HG02884 (cell line): ENCODE data around the gene LRRC71.
"Not testable (repeated sequence)": the region's sequence is repeated elsewhere in the genome, so short reads cannot be mapped to it uniquely, and the experiment has no call there.

ENCODE experiments used
- ATAC-seq: cut with Tn5 transposase; IDR thresholded peaks from one replicate; pipeline ENCODE4 v1.9.1; 2021; ENCODE audit warnings: mild to moderate bottlenecking, moderate library complexity; ENCODE audit not compliant: unreplicated experiment

LRRC71 gene

DNA sequence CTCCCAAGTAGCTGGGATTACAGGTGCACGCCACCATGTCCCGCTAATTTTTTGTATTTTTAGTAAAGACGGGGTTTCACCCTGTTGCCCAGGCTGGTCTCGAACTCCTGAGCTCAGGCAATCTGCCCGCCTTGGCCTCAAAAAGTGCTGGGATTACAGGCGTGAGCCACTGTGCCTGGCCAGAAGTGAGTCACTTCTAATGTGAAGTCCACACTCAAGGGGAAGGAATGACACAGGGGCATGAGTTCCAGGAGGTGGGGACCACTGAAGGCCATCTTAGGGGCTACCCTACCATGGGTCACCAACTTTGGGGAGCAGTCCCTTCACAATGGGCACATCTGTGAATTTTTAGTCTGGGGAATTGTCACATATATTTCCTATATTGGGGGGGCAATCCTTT is 6.3 kb downstream of the LRRC71 start:
- not testable (repeated sequence) for ATAC-seq

DNA sequence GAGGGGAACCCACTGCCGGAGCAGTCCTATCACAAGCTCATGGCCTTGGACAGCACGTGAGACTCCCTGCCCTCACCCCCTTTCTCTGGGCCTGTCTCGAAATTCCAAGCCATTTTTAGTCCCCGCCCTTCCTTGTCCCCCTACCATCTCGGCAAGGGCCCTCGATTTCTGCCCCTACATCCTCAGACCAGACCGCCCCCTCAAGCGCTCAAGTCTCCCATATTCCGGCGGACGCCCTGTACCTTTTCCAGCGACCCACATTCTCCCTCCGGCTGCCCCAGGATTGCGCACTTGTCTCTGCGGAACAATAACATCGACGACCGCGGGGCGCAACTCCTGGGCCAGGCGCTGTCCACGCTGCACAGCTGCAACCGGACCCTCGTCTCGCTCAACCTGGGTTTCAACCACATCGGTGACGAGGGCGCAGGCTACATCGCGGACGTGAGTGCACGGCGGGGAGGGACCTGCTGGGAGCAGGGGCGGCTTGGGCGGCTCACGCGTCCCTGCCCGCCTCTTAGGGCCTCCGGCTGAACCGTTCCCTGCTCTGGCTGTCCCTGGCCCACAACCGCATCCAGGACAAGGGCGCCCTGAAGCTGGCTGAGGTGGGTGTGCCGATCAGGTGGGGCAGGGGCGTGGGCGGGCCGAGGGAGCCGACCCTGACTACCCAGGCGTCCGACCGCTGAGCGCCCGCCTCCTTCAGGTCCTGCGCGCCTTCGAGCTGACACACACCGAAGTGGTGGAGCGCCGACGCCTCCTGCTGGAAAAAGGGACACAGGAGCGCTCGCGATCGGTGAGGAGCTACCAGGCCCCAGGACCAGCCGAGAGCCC is 7.0 kb downstream of the LRRC71 start:
- no peak for ATAC-seq

DNA sequence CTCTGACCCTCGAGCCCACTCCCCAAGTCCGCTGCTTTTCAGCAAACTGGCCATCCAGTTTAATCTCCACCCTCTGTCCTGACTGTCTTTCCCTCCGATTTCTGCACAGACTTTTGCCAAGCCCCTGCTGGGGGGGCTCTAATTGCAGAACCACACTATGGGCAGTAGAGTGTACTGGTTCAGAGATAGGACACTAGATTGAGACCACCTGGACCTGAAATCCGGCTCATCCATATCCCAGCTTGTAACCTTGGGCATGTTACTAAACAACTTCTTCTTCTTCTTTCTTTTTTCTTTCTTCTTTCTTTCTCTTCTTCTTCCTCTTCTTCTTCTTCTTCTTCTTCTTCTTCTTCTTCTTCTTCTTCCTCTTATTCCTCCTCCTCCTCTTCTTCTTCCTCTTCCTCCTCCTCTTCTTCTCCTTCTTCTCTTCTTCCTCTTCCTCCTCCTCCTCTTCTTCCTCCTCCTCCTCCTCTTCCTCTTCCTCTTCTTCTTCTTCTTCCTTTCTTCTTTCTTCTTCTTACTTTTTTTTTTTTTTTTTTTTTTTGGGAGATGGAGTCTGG is 7.7 kb downstream of the LRRC71 start:
- no peak for ATAC-seq

DNA sequence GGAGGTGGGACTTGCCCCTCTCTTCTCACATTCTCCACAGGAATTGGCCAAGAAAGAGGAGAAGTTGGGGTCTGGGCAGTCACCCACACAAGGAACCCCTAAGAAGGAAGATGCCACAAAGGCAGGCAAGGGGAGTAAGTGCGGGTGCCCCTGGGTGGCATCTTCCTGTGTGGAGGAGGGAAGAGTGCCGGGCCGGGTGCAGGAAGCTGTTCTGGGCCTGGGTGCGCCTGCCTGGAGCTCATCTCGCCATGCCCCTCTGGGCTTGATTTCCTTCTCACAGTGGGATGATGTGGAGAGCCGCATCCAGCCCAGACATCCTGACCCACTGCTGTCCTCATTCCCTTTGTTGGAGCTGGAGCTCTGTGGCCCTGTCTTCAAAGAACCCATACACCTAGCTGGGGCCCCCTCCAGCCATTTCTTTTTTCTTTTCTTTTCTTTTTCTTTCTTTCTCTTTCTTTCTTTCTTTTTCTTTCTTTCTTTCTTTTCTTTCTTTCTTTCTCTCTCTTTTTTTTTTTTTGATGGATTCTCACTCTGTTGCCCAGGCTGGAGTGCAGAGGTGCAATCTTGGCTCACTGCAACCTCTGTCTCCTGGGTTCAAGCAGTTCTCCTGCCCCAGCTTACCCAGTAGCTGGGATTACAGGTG is 9.3 kb downstream of the LRRC71 start:
- no peak for ATAC-seq

DNA sequence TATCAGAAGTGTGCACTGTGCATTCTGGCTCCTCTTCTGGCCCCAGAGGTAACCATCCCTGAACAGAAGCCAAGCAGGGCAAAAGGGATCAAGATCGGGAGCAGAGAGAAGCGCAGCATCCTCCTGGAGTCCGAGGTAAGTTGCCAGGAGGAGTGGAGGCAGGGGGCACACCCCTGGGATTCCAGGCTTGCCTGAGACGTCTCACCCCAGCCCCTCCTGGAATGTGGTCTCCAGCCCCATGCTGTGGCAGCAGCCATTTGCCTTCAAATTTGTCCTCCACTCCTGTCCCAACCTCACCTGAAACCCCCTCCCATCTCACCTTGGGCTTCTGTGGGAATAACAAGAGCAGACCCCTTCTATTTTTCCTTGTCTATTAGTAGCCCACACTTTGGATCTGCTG is 10.1 kb downstream of the LRRC71 start:
- no peak for ATAC-seq

DNA sequence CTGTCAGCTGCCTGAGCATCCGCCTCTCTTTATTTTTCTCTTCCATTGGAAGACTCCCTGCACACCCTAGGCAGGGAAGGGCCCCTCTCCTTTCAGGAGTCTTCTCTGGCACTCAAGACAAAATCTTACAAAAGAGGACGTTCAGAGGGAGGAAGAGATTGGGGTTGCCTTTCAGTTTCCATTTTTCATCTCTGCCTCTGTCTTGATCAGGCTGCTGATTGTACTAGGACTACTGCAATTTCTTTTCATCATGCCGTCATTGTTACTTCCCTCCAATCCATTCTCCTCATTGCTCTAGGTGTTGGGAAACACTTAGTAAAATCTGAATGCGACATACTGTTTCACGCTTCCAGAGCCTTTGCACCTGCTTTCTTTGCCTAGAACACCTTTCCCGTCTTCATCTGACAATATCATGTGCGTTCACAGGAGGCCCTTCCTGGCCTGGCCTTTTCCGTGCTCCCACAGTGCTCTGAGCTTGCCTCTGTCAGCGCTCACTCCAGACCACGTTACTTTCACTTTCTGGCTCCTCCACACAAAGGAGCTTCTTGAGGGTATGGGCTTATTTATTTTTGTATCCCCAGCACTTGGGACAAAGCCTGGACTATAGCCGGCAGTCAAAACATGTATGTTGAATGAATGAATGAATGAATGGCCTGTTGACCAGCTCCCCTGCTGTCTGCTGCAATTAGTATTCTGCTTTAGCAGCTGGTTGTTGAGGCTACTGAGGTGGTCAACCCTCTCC is 10.9 kb downstream of the LRRC71 start:
- ATAC-seq = no peak

DNA sequence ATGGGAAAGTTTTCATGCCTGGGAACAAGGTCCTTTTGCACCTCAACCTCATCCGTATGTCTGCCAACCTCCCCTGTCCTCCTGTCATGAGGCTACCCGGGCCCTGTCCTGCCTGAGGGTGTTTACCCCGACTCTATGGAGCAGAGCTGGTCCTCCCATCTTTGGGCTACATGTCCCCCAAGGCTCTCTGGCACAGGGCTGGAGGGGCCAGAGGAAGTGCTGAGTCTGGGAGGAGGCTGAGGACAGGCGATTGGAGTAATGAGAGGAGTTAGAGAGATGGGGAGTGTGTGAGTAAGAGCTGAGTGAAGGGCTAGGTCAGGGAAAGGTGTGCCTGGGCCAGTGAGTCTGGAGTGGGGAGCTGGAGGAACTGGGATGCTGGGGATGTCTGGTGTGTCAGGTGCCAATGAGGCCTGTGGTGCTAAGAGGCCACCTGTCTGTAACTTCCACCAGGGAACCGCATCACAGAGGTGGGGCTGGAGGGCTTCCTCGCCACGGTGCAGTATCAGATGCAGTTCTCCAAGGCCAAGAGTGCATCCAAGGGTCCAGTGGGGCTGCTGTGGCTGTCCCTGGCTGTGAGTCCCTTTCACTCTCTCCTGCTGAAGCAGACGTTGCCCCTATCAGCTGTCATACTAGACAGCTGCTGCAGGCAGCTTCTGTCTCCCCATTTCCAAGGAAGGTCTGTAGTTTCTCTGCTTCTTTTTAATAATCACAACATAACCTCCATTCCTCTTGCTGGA is 11.7 kb downstream of the LRRC71 start:
- no peak for ATAC-seq

DNA sequence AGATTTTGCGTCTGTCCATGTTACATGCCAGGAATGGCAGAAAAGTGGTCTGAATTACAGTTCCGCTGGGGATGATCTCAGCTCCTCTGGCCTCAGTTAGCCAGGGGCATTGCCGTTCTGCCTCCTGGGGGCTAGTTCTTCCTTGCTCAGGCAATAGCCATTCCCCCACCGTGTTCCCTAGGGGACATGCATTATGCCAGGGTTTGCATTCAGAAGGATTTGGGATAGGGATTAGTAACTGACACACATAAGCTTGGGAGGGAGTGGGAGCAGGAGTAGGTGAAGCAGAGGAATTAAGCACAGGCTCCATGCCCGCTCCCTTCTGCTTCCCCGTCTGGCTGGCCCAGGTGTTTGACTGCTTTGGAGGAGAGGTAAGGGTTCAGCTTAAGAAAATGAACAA is 12.7 kb downstream of the LRRC71 start:
- no peak for ATAC-seq

DNA sequence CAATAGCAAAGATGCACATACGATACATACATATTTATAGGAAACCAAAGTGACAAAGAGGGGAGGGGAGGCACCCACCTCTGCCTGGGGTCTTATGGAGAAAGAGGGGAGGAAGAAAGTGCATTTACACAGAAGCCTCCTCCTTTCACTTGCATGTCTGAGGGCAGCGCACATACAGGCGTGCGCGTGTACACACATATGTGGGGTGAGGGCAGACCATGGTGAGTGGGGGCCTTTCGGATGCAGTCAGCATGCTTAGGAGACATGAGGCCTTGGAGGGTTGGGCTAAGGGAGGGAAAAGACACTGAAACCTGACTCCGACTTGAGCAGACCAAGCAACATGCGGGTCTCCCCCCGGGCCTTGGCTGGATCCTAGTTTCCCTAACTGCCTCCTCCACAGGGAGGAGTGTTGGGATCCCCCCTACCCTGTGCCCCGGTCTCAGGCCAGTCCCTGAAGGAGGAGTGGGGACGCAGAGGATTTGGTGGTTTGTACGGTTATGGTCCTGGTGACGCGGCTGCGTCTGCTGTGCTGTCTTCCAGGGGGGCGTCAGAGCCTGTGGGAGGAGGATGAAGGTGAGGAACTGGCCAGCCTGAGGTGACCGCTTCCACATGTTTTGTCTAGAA is 15.2 kb downstream of the LRRC71 start:
- ATAC-seq = no peak

DNA sequence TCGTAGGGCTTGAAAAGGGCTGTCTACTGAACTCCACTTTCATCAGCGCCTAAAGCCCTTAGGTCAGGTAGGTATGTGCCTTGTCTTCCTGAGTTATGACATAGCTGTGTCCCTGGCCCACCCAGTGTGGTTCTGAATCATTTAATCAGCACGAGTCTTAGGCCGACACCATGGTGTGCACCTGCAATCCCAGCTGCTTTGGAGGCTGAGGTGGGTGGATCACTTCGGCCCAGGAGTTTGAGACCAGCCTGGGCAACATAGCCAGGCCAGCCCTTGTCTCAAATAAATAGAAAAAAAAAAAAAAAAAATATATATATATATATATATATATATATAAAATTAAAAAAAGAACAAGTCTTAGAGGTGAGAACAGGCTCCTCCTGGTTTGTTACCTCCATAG is 15.8 kb downstream of the LRRC71 start:
- ATAC-seq = no peak

DNA sequence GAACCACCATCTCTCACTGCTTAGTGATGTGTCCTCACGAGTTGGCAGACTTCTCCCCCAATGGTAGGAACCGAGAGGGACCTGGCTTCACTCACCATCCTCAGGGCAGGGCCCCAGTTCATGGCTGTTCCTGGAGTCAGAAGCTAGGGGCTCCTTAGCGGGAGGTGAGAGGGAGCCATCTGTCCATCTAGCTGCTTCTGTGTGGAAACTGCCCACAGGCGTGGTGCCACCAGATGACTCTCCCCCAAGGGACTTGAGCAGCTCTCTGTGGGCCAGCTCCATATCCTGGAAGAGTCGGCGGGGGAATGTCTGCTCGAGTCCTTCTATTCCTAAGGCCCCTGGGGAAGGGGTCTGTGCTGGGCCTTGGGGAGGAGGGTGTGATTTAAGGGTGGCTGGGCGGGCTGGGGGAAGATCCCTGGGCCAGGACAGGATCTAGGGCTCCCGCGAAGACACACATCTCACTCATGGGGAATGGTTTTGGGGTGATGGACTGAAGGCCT is 16.3 kb downstream of the LRRC71 start:
- no peak for ATAC-seq

DNA sequence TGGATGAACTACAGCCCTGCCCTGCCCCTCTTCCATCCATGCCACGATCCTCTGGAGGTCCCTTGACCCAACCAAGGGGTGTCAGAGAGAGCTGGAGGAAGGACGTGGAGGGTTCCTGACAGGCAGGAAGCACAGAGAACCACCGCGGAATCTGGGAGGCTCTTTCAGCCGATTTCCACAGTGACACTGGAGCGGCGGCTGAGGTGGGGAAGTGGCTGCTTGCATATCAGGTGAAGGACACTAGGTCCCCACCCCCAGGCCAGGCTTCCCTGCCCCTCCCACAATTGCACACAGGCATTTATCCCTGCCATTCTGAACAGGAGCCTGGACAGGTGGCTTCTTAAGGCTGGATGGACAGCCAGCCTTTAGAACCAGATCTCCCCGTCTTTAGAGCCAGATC is 17.5 kb downstream of the LRRC71 start:
- no peak for ATAC-seq

DNA sequence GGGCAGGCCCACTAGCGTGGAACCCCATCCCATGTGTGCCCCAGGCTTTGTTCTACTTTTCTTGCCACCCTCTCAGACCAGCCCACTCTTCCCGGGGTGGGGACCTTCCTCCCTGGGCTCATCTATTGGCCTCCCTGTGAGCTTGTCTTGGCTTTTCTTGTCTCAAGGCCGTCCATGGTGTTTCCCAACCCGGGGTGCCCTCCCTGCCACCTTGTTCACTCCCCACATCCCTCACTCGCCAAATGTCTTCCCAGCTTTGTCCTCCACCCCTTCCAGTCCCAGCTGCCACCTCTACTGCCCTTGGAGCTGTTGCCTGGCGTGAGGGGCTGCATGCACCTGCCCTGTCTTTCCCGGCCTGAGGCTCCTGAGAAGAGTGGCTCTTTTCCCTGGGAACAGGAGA is 18.4 kb downstream of the LRRC71 start:
- no peak for ATAC-seq

DNA sequence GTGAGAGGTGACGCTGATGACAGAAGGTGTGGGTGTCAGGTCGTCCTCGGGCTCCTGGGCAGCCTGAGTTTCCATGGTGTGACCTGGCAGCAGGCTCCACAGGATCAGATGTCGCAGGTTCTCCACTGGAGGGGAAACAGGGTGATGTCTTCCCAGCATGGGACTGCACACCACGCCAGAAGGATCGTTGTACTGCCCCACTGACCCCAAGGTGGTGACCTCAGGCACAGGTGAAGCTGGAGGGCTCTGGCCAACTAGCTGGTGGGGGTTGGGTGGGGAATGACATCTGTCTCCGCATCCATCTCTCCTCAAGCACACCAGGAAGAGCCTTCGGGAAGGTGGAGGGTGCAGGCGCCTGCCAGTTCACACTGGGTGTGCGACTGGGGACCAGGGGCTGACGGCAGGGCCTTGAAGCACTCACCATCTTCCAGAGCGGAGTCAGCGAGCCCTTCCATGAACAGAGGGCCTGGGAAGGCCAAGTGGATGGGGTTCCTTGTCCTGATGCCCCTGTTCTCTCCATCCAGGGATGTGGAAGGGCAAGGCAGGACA is 19.4 kb downstream of the LRRC71 start:
- ATAC-seq = no peak

DNA sequence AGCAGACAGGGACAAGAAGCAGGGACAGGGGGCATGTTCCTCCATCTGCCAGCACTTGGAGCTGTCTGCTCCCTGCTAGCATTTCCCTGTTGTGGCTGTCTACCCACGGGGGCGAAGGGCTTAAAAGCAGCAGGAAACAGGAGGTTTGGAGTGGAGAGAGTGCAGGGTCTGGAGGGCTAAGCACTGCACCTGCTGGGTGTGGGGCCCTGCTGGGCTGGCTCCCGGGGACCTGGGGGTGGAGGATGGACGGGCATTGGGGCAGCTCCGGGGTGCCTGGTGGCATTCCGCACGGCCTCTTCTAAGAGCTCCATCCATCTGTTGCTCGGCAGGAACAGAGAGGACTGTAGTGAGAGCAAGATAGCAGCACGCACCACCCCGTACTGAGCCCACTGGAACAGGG is 21.2 kb downstream of the LRRC71 start:
- ATAC-seq = no peak

DNA sequence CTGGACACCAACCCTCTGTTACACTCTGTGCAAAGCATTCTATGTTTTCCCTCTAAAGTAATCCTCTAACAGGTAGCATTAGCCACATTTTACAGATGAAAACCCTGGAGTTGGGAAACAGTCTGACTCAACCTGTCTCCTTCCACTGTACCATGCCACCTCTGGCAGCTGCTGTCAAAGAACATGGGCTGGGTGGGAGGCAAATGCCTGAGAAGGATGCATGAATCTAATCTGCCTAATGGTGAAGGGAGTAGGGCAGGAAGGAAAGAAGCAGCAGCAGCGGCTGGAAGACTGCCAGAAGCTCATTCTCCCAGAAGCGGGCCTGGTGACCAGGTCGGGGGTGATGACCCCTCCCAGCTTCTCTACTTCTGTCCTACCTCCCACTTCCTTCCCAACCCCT is 21.7 kb downstream of the LRRC71 start:
- ATAC-seq = no peak

DNA sequence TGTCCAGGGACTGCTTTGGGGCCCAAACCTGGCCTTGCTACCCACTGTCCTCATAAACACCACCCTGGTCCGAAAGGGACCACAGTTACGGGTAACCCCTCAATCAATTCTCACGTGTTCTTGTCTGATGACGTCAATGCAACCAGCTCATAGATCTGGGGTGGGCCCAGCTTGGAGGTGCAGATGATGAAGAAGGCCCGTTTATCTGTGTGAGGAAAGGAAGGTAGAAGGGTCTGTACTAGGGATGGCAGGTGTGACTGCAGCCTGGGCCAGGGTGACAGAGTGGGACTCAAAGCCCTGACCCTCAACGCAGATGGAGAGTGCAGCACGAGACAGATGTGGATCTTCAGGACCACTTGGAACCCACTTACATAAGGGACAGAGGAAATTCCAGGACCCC is 22.1 kb downstream of the LRRC71 start:
- ATAC-seq = no peak

DNA sequence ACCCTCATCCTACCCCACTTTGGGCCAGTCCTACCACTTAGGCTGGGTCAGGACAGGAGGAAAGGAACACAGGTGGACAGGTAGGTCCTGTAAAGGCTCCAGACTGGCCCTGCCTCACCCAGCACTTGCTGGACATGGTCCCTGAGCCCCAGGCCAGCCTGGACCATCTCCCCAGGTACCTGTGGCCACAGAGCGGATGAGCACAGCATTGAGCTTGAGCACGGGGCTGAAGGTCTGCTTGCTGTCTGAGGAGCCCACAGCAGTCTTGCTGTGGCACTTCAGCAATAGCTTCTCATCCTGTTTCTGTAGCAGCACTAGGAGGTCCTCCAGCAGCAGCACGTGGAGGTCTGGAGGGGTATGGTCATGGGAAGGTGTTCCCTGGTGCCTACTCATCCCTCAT is 23.3 kb downstream of the LRRC71 start:
- ATAC-seq = no peak

DNA sequence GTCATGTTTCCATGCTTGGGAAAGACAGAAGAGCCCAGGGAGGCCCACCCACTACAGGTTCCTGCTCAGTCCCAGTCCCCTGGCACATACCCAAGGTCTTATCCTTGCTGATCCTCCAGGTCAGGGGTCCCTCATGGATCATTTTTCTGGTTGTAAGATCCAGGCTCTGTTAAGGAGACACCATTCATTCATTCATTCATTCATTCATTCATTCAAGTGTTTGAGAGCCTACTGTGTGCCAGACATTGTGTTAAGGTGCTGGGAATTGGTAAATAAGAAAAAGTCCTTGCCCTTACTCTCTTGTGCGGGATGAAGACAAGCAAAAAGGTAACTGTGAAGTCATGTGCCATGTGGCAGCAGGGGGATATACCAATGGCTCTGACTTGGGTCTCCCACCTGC is 23.8 kb downstream of the LRRC71 start:
- ATAC-seq = no peak

DNA sequence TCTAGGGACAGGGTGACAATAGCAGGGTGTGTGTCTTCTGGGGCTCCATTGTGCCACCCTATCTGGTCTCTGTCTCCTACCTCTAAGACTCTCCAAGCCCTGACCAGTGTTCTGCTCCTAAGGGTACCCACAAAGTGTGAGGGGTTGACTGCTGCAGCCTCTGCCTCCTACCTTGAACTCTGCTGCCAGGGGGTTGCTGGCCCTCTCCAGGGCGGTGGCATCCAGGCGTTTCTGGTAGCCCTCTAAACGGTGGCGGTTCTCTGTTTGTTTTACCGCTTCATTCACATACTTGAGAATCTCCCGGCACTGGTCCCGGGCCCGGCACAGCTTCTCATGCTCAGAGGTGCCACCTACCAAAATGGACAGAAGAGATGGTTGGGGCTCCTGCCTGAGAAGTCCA is 24.4 kb downstream of the LRRC71 start:
- ATAC-seq = no peak
